Osteoblast (primary cell): ENCODE data around the gene RPLP1. TPM values are rescaled to one million over a fixed set of nuclear protein-coding genes. Genes with fewer than 3 reads are reported as not detected.
A peak's percentile ranks its signal among the peaks of the same experiment; 100 is the strongest.

Source experiments
- DNase-seq: peaks from one replicate; pipeline ENCODE4 v3.0.0; 2011; ENCODE audit warnings: low spot score, mixed read lengths; ENCODE audit not compliant: insufficient read length; ENCODE audit errors: missing footprints
- H2AFZ ChIP-seq: 2 replicates; pipeline ENCODE4 v1.6.0; 2011; ENCODE audit warnings: mild to moderate bottlenecking, low read length
- H3K27ac ChIP-seq: 2 replicates; pipeline ENCODE4 v1.5.1; 2011; ENCODE audit warnings: mild to moderate bottlenecking, low read depth, low read length, moderate library complexity
- H3K27me3 ChIP-seq: 2 replicates; pipeline ENCODE4 v1.6.0; 2012; ENCODE audit warnings: mild to moderate bottlenecking, control low read depth, inconsistent platforms, low read length, moderate library complexity; ENCODE audit not compliant: insufficient read depth
- H3K36me3 ChIP-seq: 2 replicates; pipeline ENCODE4 v1.5.1; 2011; ENCODE audit warnings: mild to moderate bottlenecking, low read length, control low read depth, moderate library complexity; ENCODE audit not compliant: insufficient read depth
- H3K4me1 ChIP-seq: 2 replicates; pipeline ENCODE4 v1.5.1; 2011; ENCODE audit warnings: mild to moderate bottlenecking, low read length, control low read depth, moderate library complexity; ENCODE audit not compliant: insufficient read depth
- H3K4me2 ChIP-seq: 2 replicates; pipeline ENCODE4 v1.6.0; 2011; ENCODE audit warnings: mild to moderate bottlenecking, low read length; ENCODE audit not compliant: insufficient read depth
- H3K4me3 ChIP-seq: fragments of 200-600 bp; sonication (generic); 3 replicates; pipeline ENCODE4 v1.5.1; 2012; ENCODE audit warnings: mild to moderate bottlenecking, low read length, inconsistent platforms; ENCODE audit not compliant: insufficient read depth
- H3K79me2 ChIP-seq: 2 replicates; pipeline ENCODE4 v1.6.0; 2012; ENCODE audit warnings: mild to moderate bottlenecking, low read length, control low read depth, inconsistent platforms; ENCODE audit not compliant: insufficient read depth
- H3K9me3 ChIP-seq: 2 replicates; pipeline ENCODE4 v1.5.1; 2011; ENCODE audit warnings: low read depth, low read length, control low read depth
- H4K20me1 ChIP-seq: 2 replicates; pipeline ENCODE4 v1.6.0; 2012; ENCODE audit warnings: mild to moderate bottlenecking, low read length, control low read depth; ENCODE audit not compliant: insufficient read depth
- CTCF ChIP-seq: IDR thresholded peaks from 2 replicates; pipeline ENCODE4 v1.5.1; 2011; ENCODE audit warnings: mild to moderate bottlenecking, low read depth, low read length, moderate library complexity; ENCODE audit errors: extremely low read depth
- total RNA-seq: library from RNA; depleted of rRNA; stranded (reverse); fragments of >200 nt; gene quantifications from 2 replicates; pipeline ENCODE4 v1.2.3, GENCODE V29; 2012

RPLP1 gene
- total RNA-seq, 1 donor: 71.7 TPM

- Histone ChIP-seq H3K4me1 (peaks cover 21% of the 10 kb centered on the region), H2AFZ (no peak overlapping the region), H3K27ac (no peak overlapping the region), H3K9me3 (no peaks in the 10 kb centered on the region), H3K27me3 (no peaks in the 10 kb centered on the region), H4K20me1 (peaks cover 20% of the 10 kb centered on the region), H3K79me2 (peaks cover 80% of the 10 kb centered on the region), H3K4me3 (no peak overlapping the region), H3K4me2 (no peak overlapping the region), H3K36me3 (no peaks in the 10 kb centered on the region)
- no peak for TF ChIP-seq CTCF
- no peak for DNase-seq
These were observed 43.8 kb upstream of the RPLP1 start for GRCh38 chr15:69408841-69409240.

- H3K4me3 ChIP-seq: no peak overlapping the region
- H3K27ac ChIP-seq: no peak overlapping the region
- H3K27me3 ChIP-seq: no peaks in the 10 kb centered on the region
- H3K36me3 ChIP-seq: no peaks in the 10 kb centered on the region
- TF ChIP-seq CTCF: peak; percentile 46
- peaks cover 19% of the 10 kb centered on the region for H3K4me1 ChIP-seq
- DNase-seq: no peak
- H3K9me3 ChIP-seq: no peaks in the 10 kb centered on the region
- H2AFZ ChIP-seq: no peak overlapping the region
- H3K79me2 ChIP-seq: peaks cover 77% of the 10 kb centered on the region
- no peak overlapping the region for H3K4me2 ChIP-seq
- peaks cover 20% of the 10 kb centered on the region for H4K20me1 ChIP-seq
These were observed 42.3 kb upstream of the RPLP1 start for GRCh38 chr15:69410248-69410874.

GRCh38 chr15:69412274-69412673 lies 40.3 kb upstream of the RPLP1 start:
- Histone ChIP-seq H3K79me2 (peaks cover 85% of the 10 kb centered on the region), H3K27me3 (no peaks in the 10 kb centered on the region), H3K36me3 (no peaks in the 10 kb centered on the region), H2AFZ (no peak overlapping the region), H3K4me3 (no peak overlapping the region), H3K9me3 (no peaks in the 10 kb centered on the region), H3K4me1 (peaks cover 29% of the 10 kb centered on the region), H3K27ac (no peak overlapping the region), H4K20me1 (peaks cover 20% of the 10 kb centered on the region), H3K4me2 (peak overlapping the region; percentile 92)
- no peak for DNase-seq
- no peak for TF ChIP-seq CTCF

GRCh38 chr15:69412701-69413100 lies 39.9 kb upstream of the RPLP1 start:
- Histone ChIP-seq H3K4me3 (peak overlapping the region; percentile 2), H3K9me3 (no peaks in the 10 kb centered on the region), H2AFZ (no peak overlapping the region), H3K79me2 (peaks cover 85% of the 10 kb centered on the region), H3K36me3 (no peaks in the 10 kb centered on the region), H3K27ac (no peak overlapping the region), H3K4me1 (peaks cover 34% of the 10 kb centered on the region), H3K4me2 (peak overlapping the region; percentile 92), H4K20me1 (peaks cover 20% of the 10 kb centered on the region), H3K27me3 (no peaks in the 10 kb centered on the region)
- no peak for DNase-seq
- TF ChIP-seq CTCF: no peak
